SK-N-SH (cell line): ENCODE results near the gene FEM1C. TPM values are rescaled to one million over a fixed set of nuclear protein-coding genes. Genes with fewer than 3 reads are reported as not detected.

Source experiments
- CTCF ChIA-PET: fragments of 300-600, 350-600 bp; formaldehyde crosslinking; extraction: SDS; loops from one replicate; lab custom pipeline; 2021; lab: Yijun Ruan, JAX
- POLR2A ChIA-PET: fragments of 350-600 bp; sonication (Branson Sonifier 250); formaldehyde crosslinking; extraction: SDS; loops from one replicate; lab custom pipeline; 2020; ENCODE audit warnings: antibody characterized with exemption, inconsistent platforms; lab: Yijun Ruan, JAX
- DNase-seq: peaks from one replicate; pipeline ENCODE4 v3.0.0; 2012
- H2AFZ ChIP-seq: fragments of 200-600 bp; sonication (generic); 2 replicates; pipeline ENCODE4 v1.8.1; 2016; ENCODE audit warnings: antibody characterized with exemption, mild to moderate bottlenecking, low read depth
- H3F3A ChIP-seq: fragments of 200-600 bp; sonication (generic); replicated peaks from 2 replicates; pipeline ENCODE3; 2016; ENCODE audit warnings: antibody characterized with exemption, mild to moderate bottlenecking; ENCODE audit not compliant: insufficient read depth
- H3K27ac ChIP-seq, 2 experiments: fragments of 200-500 bp in 1 of 2; fragments of 200-600 bp in 1 of 2; sonication (Bioruptor generic) in 1 of 2; sonication (generic), shearing (Covaris generic) in 1 of 2; 2 replicates each; pipeline versions ENCODE4 v1.5.1 to v1.6.1; 2014 to 2016; ENCODE audit warnings: low read depth in 2 of 2, inconsistent platforms in 1 of 2, low read length in 1 of 2, mild to moderate bottlenecking in 1 of 2, mixed read lengths in 1 of 2
- H3K27me3 ChIP-seq: fragments of 200-600 bp; sonication (generic), shearing (Covaris generic); 2 replicates; pipeline ENCODE4 v1.6.1; 2016; ENCODE audit warnings: mixed run types; ENCODE audit not compliant: insufficient read depth
- H3K36me3 ChIP-seq, 2 experiments: fragments of 200-500 bp in 1 of 2; fragments of 200-600 bp in 1 of 2; sonication (Bioruptor generic) in 1 of 2; sonication (generic) in 1 of 2; replicated peaks in 1 of 2; 2 replicates each; pipeline versions ENCODE3 to v1.5.1; 2014 to 2016; ENCODE audit warnings: low read length in 1 of 2, mild to moderate bottlenecking in 1 of 2; ENCODE audit not compliant: insufficient read depth in 2 of 2, control insufficient read depth in 1 of 2
- H3K4me1 ChIP-seq, 2 experiments: fragments of 200-500 bp in 1 of 2; fragments of 200-600 bp in 1 of 2; sonication (Bioruptor generic) in 1 of 2; sonication (generic), shearing (Covaris generic) in 1 of 2; 2 replicates each; pipeline versions ENCODE4 v1.5.1 to v1.6.1; 2014 to 2016; ENCODE audit warnings: low read depth in 1 of 2, low read length in 1 of 2, mixed run types in 1 of 2; ENCODE audit not compliant: insufficient read depth in 2 of 2, control insufficient read depth in 1 of 2
- H3K4me2 ChIP-seq: fragments of 200-600 bp; sonication (generic), shearing (Covaris generic); 2 replicates; pipeline ENCODE4 v1.6.1; 2017; ENCODE audit warnings: mixed run types
- H3K4me3 ChIP-seq, 2 experiments: fragments of 200-500 bp in 1 of 2; fragments of 200-600 bp in 1 of 2; sonication (Bioruptor generic) in 1 of 2; sonication (generic), shearing (Covaris generic) in 1 of 2; 2 replicates each; pipeline versions ENCODE4 v1.5.1 to v1.8.1; 2014 to 2016; ENCODE audit warnings: low read depth in 2 of 2, inconsistent platforms in 1 of 2, low read length in 1 of 2, mild to moderate bottlenecking in 1 of 2, mixed read lengths in 1 of 2, moderate library complexity in 1 of 2
- H3K79me2 ChIP-seq: fragments of 200-600 bp; sonication (generic); 2 replicates; pipeline ENCODE4 v1.8.1; 2017; ENCODE audit warnings: mild to moderate bottlenecking; ENCODE audit not compliant: insufficient read depth
- H3K9ac ChIP-seq: fragments of 200-600 bp; sonication (generic); 2 replicates; pipeline ENCODE4 v1.6.1; 2017; ENCODE audit warnings: mixed run types
- H3K9me2 ChIP-seq: fragments of 200-600 bp; sonication (generic); 2 replicates; pipeline ENCODE4 v1.6.1; 2017; ENCODE audit warnings: mixed run types
- H3K9me3 ChIP-seq: fragments of 200-600 bp; sonication (generic); 2 replicates; pipeline ENCODE4 v1.6.1; 2017; ENCODE audit warnings: mixed run types, mild to moderate bottlenecking, moderate library complexity
- H4K20me1 ChIP-seq: fragments of 200-600 bp; sonication (generic); 2 replicates; pipeline ENCODE4 v1.6.1; 2017; ENCODE audit warnings: mild to moderate bottlenecking, mixed run types; ENCODE audit not compliant: insufficient read depth
- CHD2 ChIP-seq: fragments of 150-350 bp; IDR thresholded peaks from 2 replicates; pipeline ENCODE4 v1.6.1; 2018; ENCODE audit warnings: low read length; ENCODE audit not compliant: partially characterized antibody
- ELF1 ChIP-seq: IDR thresholded peaks from 2 replicates; pipeline ENCODE4 v1.4.0; 2012
- EP300 ChIP-seq, 2 experiments: IDR thresholded peaks; 2 replicates each; pipeline versions ENCODE4 v1.4.0 to v1.6.1; 2012; ENCODE audit warnings: borderline replicate concordance in 1 of 2, low read depth in 1 of 2, low read length in 1 of 2
- EZH2phosphoT487 ChIP-seq: fragments of 200-600 bp; sonication (generic); IDR thresholded peaks from 2 replicates; pipeline ENCODE4 v1.6.1; 2017; ENCODE audit warnings: low read depth, mixed run types, mild to moderate bottlenecking, antibody characterized with exemption, moderate library complexity, borderline replicate concordance
- FOSL2 ChIP-seq: IDR thresholded peaks from 2 replicates; pipeline ENCODE4 v1.4.0; 2012; ENCODE audit warnings: low read depth, mild to moderate bottlenecking, moderate library complexity, borderline replicate concordance
- GATA2 ChIP-seq: sonication (generic); formaldehyde crosslinking; IDR thresholded peaks from 2 replicates; pipeline ENCODE4 v1.5.0; 2020; ENCODE audit warnings: mild to moderate bottlenecking, missing genetic modification reagents
- MEF2A ChIP-seq: IDR thresholded peaks from 2 replicates; pipeline ENCODE4 v1.4.0; 2012; ENCODE audit warnings: low read depth, borderline replicate concordance
- NRF1 ChIP-seq: IDR thresholded peaks from 2 replicates; pipeline ENCODE4 v1.6.1; 2012; ENCODE audit warnings: low read depth, mild to moderate bottlenecking, low read length
- POLR2AphosphoS5 ChIP-seq: IDR thresholded peaks from 2 replicates; pipeline ENCODE4 v1.6.1; 2012; ENCODE audit warnings: low read depth, low read length
- RCOR1 ChIP-seq: fragments of 150-350 bp; IDR thresholded peaks from 2 replicates; pipeline ENCODE4 v1.6.1; 2017; ENCODE audit warnings: antibody characterized with exemption, low read length
- TCF12 ChIP-seq: IDR thresholded peaks from 2 replicates; pipeline ENCODE4 v1.4.0; 2012
- TEAD4 ChIP-seq: IDR thresholded peaks from 2 replicates; pipeline ENCODE4 v1.4.0; 2012; ENCODE audit warnings: mild to moderate bottlenecking, borderline replicate concordance; ENCODE audit not compliant: insufficient read depth
- YY1 ChIP-seq: IDR thresholded peaks from 2 replicates; pipeline ENCODE4 v1.4.0; 2012; ENCODE audit warnings: low read depth, mild to moderate bottlenecking
- WGBS: methylation state at CpG from one replicate; pipeline ENCODE4 v1.1.6; 2017; ENCODE audit warnings: low lambda C conversion rate; 5-methylcytosine and 5-hydroxymethylcytosine counted together
- polyA plus RNA-seq, 3 experiments: library from polyadenylated mRNA; depleted of rRNA; stranded (reverse); fragments of >200 nt; gene quantifications; 2 replicates each; pipeline ENCODE4 v1.2.3, GENCODE V29; 2012
- TF ChIP-seq, protein P1 (sequence below): IDR thresholded peaks from 2 replicates; pipeline ENCODE4 v1.4.0; 2012; ENCODE audit warnings: low read depth, borderline replicate concordance
- TF ChIP-seq, protein P2 (sequence below): fragments of 150-350 bp; IDR thresholded peaks from 2 replicates; pipeline ENCODE4 v1.6.1; 2016; ENCODE audit warnings: mild to moderate bottlenecking, low read depth, low read length
- TF ChIP-seq, protein P3 (sequence below): IDR thresholded peaks from 2 replicates; pipeline ENCODE4 v1.4.0; 2012; ENCODE audit warnings: low read depth

The FEM1C gene
- polyA plus RNA-seq, 1 of the 3 experiments (the other 2 are of a cell fraction) = 2.8 TPM

DNA sequence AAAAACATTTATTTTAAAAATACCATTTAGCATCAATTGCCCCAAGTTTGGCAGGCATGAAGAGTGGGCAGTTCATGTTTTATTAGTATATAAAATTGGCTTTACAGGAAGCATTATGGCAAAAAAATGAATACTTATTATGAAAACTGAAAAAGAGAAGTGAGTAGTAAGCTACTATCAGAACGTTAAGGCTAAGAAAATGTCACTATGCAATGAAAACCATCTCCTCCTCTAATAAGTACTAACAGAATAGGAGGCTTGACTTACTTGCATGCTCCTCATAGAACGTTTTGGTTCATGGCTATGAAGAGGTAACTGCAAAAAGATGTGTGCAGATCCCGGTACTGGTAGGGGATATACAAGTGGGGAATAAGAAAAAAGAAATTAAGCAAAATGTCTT is 34.1 kb upstream of the FEM1C start:
- Histone ChIP-seq H3K79me2 (no peaks in the 10 kb centered on the region; the same call in 1 of the 2 replicates), H3F3A (peaks cover 19% of the 10 kb centered on the region), H3K27ac (no peak overlapping the region), H3K36me3 (peaks cover 2 to 23% of the 10 kb centered on the region in 2 experiments), H3K4me2 (no peak overlapping the region), H3K9ac (no peak overlapping the region), H2AFZ (no peak overlapping the region), H3K4me3 (no peak overlapping the region), H3K4me1 (peaks cover 0 to 17% of the 10 kb centered on the region in 2 experiments; a peak in 1 of 4 replicates), H3K9me2 (no peaks in the 10 kb centered on the region), H4K20me1 (no peaks in the 10 kb centered on the region), H3K9me3 (0 out of 2 replicates have a peak, but pooled peaks cover 3% of the 10 kb centered on the region), H3K27me3 (no peaks in the 10 kb centered on the region)
- POLR2A ChIA-PET = no interaction called here
- 88% methylated on average over 3 of the region's 3 CpGs for WGBS
- no peak for DNase-seq
- no peak for TF ChIP-seq GATA2 (CRISPR knock-in tag)
- CTCF ChIA-PET = interaction anchor here (6.7 kb wide), 1 partner anchor 268 kb away, joined by 65 read pairs; no protein-coding TSS in a partner anchor

DNA sequence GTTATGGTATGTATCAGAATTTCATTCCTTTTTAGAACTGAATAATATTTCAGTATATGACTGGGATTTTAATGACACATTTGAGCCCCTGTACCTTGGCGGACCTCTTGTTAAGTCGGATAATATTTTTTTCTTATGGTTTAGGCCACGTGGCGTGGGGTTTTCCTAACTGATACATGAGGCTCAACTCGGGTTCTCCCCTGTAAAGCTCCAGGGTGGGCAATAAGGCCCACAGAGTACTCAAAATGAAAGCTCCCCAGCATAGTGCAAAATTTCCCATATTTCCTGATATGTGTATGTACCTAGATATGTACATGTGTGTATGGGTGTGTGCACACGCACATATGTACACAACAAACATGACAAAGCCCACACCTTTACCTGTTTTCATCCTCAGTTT is 33.2 kb upstream of the FEM1C start:
- H3K27me3 ChIP-seq = no peaks in the 10 kb centered on the region
- H3K27ac ChIP-seq = no peak overlapping the region
- 0 out of 2 replicates have a peak, but pooled peaks cover 3% of the 10 kb centered on the region for H3K9me3 ChIP-seq
- no peak overlapping the region for H3K9ac ChIP-seq
- CTCF ChIA-PET = interaction anchor here (0.6 to 6.7 kb wide), 3 partner anchors 8 to 491 kb away, joined by 3 to 65 read pairs (median 5); no protein-coding TSS in a partner anchor
- 97% methylated on average over 6 of the region's 6 CpGs for WGBS
- H3K4me1 ChIP-seq = peaks cover 0 to 12% of the 10 kb centered on the region in 2 experiments; a peak in 1 of 4 replicates
- H3K9me2 ChIP-seq = no peaks in the 10 kb centered on the region
- no peaks in the 10 kb centered on the region; the same call in 1 of the 2 replicates for H3K79me2 ChIP-seq
- H4K20me1 ChIP-seq = no peaks in the 10 kb centered on the region
- peaks cover 16% of the 10 kb centered on the region for H3F3A ChIP-seq
- H2AFZ ChIP-seq = no peak overlapping the region
- DNase-seq = no peak
- TF ChIP-seq TCF12 (no peak), EP300 (IDR thresholded peaks at IDR 0.05; ENCODE audit: borderline replicate concordance in 1 of 2, low read depth in 1 of 2, low read length in 1 of 2) (no peak), EZH2phosphoT487 (no peak), MEF2A (no peak), CHD2 (no peak), POLR2AphosphoS5 (no peak), YY1 (no peak), RCOR1 (no peak), TEAD4 (no peak), ELF1 (no peak), NRF1 (no peak), FOSL2 (no peak)
- TF ChIP-seq, protein P1, sequence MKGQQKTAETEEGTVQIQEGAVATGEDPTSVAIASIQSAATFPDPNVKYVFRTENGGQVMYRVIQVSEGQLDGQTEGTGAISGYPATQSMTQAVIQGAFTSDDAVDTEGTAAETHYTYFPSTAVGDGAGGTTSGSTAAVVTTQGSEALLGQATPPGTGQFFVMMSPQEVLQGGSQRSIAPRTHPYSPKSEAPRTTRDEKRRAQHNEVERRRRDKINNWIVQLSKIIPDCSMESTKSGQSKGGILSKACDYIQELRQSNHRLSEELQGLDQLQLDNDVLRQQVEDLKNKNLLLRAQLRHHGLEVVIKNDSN = no peak
- TF ChIP-seq, protein P2, sequence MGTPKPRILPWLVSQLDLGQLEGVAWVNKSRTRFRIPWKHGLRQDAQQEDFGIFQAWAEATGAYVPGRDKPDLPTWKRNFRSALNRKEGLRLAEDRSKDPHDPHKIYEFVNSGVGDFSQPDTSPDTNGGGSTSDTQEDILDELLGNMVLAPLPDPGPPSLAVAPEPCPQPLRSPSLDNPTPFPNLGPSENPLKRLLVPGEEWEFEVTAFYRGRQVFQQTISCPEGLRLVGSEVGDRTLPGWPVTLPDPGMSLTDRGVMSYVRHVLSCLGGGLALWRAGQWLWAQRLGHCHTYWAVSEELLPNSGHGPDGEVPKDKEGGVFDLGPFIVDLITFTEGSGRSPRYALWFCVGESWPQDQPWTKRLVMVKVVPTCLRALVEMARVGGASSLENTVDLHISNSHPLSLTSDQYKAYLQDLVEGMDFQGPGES = no peak
- TF ChIP-seq, protein P3, sequence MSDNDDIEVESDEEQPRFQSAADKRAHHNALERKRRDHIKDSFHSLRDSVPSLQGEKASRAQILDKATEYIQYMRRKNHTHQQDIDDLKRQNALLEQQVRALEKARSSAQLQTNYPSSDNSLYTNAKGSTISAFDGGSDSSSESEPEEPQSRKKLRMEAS = no peak
- H3K4me3 ChIP-seq = no peak overlapping the region
- H3K36me3 ChIP-seq = peaks cover 2 to 23% of the 10 kb centered on the region in 2 experiments
- POLR2A ChIA-PET = no interaction called here
- no peak overlapping the region for H3K4me2 ChIP-seq
